ENCODE results near the gene BMPR1A.
"Not testable (repeated sequence)": the region's sequence is repeated elsewhere in the genome, so short reads cannot be mapped to it uniquely, and the experiment has no call there.

BMPR1A gene

DNA sequence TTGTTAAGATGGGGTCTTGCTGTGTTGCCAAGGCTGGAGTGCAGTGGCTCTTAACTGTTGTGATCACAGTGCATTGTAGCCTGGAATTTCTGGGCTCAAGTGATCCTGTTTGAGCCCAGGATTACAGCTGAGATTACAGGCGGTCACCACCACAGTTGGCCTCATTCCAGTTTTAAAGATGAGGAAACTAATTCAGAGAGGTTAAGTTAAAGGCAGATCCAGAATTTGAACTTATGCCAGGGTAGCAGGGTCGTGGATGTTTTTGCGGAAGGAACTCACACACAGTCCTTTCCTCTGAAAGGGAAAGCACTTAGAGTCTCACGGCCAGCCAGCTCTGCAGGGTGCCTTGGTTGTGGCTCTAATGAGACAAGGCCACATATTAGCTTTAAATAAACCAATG, 116.3 kb downstream of the BMPR1A start:
- DNase-seq: no peak

DNA sequence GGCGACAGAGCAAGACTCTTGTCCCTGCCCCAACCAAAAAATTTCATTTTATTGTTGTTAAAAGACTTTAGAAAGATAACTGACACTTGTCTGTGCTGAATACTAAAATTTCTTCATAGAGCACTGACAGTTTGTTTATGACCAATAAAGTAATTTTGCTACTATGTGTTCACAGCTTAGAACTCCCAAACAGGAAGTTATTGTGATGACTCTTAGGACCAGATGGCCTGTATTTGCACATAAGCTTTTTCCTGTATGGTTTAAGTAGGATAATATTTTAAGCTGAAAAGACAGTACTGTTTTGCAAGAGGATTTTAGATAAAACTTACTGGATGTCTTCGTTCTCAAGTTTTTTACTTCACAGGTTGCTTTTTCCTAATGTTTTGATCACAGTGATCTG, 120.3 kb downstream of the BMPR1A start:
- DNase-seq: no peak

GRCh38 chr10:86878983-86879713, 122.7 kb downstream of the BMPR1A start:
- no peak for DNase-seq

DNA sequence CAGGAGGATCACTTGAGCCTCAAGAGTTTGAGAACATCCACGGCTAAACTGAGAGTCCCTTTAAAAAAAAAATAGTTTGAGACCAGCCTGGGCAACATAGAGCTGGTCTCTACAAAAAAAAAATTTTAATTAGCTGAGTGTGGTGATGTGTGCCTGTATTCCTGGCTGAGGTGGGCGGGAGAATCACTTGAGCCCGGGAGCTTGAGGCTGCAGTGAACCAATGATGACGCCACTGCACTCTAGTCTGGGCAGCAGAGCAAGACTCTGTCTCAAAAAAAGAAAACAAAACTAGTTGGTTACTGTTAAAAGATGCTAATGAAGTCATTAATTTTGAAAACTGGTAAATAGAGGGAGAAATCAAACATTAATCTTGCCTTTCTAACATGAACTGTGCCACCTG, 124.6 kb downstream of the BMPR1A start:
- DNase-seq: no peak

DNA sequence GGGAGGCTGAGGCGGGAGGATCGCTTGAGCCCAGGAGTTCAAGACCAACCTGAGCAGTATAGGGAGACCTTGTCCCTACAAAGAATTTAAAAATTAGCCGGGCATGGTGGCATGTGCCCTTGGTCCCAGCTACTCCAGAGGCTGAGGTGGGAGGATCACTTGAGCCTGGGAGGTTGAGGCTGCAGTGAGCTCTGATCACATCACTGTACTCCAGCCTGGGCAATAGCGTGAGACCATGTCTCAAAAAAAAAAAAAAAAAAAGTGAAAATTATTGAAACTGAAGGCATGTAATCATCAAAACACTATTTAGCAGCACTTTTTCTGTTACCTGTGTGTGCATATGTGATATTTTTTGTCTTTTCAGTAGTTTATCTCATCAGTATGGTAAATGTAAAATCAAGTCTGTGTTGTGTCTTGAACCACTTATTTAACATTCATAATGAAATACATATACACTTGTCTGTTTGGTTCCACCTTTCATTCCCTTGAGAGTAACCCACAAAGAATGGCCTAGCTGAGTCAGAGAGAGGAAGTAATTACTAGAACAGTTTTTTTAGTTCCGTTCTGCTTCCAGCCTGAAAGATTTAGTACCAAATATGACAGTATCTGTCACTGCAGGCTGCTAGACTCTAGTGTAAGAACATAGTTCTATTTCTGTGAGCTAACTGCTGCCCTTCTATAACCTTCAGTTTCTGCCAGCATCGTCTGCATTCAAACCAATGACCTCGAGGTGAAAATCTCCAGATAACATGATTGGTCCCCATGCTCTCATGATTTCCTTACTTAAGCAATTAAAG, 132.4 kb downstream of the BMPR1A start:
- DNase-seq: no peak

DNA sequence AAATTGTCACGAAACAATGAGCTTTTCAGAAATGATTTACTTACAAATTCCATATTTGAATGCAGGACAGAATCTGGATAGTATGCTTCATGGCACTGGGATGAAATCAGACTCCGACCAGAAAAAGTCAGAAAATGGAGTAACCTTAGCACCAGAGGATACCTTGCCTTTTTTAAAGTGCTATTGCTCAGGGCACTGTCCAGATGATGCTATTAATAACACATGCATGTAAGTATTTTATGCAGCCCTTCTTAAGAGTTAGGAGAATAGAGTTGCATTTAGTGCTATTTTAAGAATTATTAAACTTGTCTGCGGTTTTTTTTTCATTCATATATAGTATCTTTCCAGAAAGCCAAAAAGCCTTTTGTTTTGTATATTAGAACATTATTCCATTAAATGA, 133.6 kb downstream of the BMPR1A start:
- DNase-seq: no peak

DNA sequence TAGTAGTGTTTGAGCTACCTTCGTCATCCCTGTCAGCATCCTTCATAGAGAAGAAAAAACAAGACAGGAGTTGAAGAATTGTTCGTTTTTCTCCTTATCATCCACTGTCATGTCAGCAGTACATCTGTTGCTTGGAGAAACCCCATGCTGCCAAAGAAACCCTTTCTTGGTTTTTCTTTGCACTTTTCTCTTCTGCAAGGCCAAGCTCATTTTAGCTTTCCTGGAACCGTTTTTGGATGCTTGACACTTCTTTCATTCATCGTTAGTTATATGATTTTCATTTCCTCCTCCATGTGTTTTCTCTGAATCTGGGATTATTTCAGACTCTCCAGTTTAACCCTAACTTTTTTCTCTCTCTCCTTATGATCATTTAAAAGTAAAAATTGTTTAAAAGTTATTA, 142.1 kb downstream of the BMPR1A start:
- no peak for DNase-seq

DNA sequence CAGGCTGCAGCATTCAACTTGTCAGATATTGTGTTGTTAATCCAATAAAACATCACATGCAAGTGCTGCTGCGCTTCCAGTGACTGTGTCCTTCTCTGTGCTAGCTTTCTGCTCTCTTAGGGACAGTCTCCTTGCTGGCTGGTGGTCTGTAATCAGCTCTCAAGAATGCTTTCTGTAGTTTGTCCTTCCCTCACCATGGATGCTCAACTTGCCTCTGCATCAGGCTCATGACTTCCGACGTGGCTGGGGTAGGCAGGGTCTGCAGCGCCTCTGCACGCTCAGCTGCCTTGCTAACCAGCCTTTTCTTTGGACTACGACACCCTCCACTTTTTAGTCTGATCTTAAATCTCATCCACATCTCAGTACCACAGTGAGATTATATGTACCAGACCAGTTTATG, 142.7 kb downstream of the BMPR1A start:
- peak in 12 of 51 donors; percentile 1 to 42 (median 6) for DNase-seq

GRCh38 chr10:86899670-86900276, 143.4 kb downstream of the BMPR1A start:
- peak in 33 of 51 donors; percentile 4 to 80 (median 34) for DNase-seq

DNA sequence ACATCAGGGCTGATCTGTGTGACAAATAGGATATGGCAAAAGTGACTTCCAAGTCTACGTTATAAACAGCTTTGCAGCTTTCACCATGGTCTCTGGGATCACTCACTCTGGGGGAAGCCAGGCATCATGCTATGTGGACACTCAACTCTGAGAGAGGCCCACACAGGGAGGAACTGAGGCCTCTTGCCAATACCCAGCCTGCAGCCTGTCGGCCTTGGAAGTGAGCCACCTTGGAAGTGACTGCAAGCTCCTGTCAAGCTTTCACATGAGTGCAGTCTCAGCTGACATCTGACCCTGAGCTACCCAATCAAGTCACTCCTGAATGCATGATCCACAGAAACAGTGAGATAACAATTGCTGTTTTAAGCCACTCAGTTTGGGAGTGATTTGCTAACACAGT, 144.5 kb downstream of the BMPR1A start:
- DNase-seq: peak in 43 of 51 donors; percentile 3 to 74 (median 36)

DNA sequence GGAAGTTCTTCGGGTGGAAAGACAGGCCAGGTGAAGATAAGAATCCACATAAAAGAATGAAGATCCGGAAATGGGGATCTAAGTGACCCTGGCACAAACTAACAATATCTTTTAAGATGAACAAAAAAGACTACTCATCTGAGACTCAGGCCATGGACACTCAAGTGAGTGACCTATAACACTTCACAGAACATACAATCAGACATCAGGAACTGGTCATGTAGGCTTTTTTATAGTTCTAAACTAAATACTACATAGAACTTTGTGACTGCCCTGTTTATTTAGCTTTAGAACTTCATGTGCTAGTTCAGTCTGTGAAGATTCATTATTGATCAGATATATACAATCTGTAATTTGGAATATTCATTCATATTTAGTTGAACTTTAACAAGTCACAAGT, 148.2 kb downstream of the BMPR1A start:
- DNase-seq: no peak

- DNase-seq: peak in 4 of 51 donors; percentile 1 to 28 (median 15)
Measured at GRCh38 chr10:86905429-86905828, 149.0 kb downstream of the BMPR1A start.

DNA sequence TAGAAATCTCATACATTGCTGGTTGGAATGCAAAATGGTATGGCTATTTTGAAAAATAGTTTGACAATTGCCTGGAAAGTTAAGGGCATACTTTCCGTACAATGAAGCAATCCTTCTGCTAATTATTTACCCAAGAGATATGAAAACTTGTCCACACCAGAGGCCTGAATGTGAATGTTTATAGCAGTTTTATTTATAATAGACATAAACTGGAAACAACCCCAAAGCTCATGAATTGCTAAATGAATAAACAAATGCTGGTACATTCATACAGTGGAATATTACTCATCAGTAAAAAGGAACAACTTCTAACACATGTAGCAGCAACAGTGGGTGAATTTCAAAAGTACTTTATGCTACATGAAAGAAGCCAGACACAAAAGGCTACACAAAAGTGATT, 158.3 kb downstream of the BMPR1A start:
- no peak for DNase-seq

- DNase-seq: no peak
Measured at GRCh38 chr10:86918022-86918471, 161.6 kb downstream of the BMPR1A start.

DNA sequence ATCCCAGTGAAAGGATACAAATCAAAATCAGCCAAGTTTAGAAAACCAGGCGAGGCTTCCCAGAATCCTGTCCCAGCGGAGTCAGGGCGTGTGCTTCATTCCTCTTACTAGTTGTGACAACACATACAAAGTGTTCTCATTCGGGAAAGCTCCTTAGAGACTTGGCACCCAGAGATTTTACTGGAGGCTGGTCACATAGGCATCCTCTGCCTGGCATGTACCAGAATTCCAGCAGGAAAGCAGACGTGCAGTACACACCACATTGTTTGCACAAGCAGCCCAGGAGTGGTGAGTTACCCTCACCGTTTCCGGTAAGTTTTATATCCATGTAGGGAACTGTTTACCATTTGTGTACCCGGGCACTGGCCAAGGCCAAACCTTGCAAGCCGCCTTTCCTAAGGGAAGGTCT, 166.1 kb downstream of the BMPR1A start:
- no peak for DNase-seq

DNA sequence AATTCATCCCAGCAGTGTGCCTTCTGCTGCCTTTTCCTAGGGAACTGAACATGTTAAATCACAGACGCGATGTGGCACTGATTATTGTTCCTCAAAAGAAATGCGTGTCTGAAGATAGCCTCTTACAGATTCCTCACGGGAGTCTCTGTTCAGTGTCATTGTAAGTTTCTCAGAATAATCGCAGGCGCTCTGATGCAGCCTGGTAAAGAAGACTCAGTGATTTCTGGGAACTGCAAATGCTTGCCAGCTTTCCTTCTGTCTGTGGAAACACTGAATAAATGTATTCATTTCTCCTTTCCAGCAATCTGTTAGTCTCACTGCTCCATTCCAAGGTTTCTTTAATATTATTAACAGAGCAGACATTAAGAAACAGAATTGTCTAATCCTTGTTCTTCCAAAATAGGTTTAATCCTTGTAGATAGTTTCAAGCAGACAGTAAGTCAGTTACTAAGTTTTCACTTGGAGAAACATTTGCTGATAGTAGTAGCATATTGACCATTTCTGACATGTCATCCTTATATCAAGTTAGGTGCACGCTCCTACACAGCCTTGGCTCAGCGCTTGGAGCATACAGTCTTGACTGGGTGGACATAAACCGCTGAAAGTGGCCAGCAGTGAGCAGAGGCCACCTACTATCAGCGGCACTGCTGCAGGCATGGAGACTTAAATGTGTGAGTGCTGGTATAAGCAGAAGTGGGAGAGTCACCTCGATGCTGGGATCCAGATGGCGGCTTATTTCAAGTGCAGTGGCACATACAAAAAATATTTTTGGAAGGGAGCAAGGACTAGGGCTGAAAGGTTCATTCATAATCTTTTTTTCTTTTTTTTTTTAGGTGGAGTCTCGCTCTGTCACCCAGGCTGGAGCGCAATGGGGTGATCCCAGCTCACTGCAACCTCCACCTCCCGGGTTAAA, 173.3 kb downstream of the BMPR1A start:
- DNase-seq: peak in 3 of 51 donors; percentile 15 to 21 (median 19)

DNA sequence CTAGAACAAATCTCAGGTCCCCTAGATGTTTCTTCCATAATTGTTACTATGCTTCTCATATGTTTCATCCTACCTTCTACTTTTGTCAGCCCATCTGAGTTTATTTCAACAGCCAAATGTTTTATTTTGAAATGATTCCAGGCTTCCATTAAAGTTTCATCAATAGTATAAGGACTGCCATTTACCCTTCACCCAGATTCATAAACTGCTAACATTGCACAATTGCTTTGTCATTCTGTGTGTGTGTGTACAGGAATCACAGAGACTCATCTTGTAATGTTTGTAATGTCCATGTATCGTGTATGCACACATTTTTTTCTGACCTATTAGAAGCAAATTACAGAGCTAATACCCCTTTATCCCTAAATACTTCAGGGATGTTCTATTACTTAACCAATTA, 175.5 kb downstream of the BMPR1A start:
- DNase-seq: no peak

- no peak for DNase-seq
Measured at GRCh38 chr10:86932674-86933073, 176.3 kb downstream of the BMPR1A start.

DNA sequence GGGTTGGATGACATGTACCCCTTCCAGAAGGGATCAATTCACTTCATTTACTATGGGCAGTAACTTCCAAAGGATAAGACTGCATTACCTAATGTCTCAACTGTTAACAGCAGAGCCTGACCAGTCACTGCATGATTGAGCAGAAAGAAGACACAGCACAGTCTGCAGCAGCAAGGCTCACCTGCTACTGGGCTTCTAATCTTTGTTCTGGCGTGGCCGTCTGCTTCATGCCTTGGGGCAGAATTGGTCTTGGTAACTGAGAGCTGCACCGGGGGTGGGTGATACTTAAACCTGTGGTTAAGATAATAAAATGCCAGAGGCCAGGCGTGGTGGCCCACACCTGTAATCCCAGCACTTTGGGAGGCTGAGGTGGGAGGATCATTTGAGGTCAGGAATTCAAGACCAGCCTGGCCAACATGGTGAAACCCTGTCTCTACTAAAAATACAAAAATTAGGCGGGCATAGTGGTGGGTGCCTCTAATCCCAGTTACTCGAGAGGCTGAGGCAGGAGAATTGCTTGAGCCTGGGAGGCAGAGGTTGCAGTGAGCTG, 177.8 kb downstream of the BMPR1A start:
- not testable (repeated sequence) for DNase-seq

GRCh38 chr10:86936661-86937501, 180.5 kb downstream of the BMPR1A start:
- DNase-seq: no peak

Data from hypothalamus (tissue), 51 donors.